Activated T-cell treated with anti-CD3 and anti-CD28 coated beads for 48 hours (primary cell): ENCODE data around the gene ARMC7.
A peak's percentile ranks its signal among the peaks of the same experiment; 100 is the strongest.
"Not testable (repeated sequence)": the region's sequence is repeated elsewhere in the genome, so short reads cannot be mapped to it uniquely, and the experiment has no call there.

Source experiments
- DNase-seq: peaks from one replicate; pipeline ENCODE4 v3.0.0-alpha.2; 2020; ENCODE audit warnings: low read depth

ARMC7 gene

GRCh38 chr17:75102385-75102821 lies 7.4 kb upstream of the ARMC7 start:
- DNase-seq: no peak

- no peak for DNase-seq
These were observed 5.9 kb upstream of the ARMC7 start for GRCh38 chr17:75103601-75104554.

- DNase-seq: no peak
These were observed 4.4 kb upstream of the ARMC7 start for GRCh38 chr17:75105126-75106080.

GRCh38 chr17:75108193-75108592 lies 1.6 kb upstream of the ARMC7 start:
- no peak for DNase-seq

- DNase-seq: no peak
These were observed 743 bp upstream of the ARMC7 start for GRCh38 chr17:75109046-75109406.

- DNase-seq: no peak
These were observed 617 bp downstream of the ARMC7 start for GRCh38 chr17:75110234-75110937.

GRCh38 chr17:75111777-75112335 lies 2.1 kb downstream of the ARMC7 start:
- DNase-seq: no peak

GRCh38 chr17:75113798-75114551 lies 4.2 kb downstream of the ARMC7 start:
- peak; percentile 80 for DNase-seq

- no peak for DNase-seq
These were observed 5.0 kb downstream of the ARMC7 start for GRCh38 chr17:75114552-75115314.

- DNase-seq: no peak
These were observed 5.8 kb downstream of the ARMC7 start for GRCh38 chr17:75115555-75115954.

- no peak for DNase-seq
These were observed 7.0 kb downstream of the ARMC7 start for GRCh38 chr17:75116737-75117136.

GRCh38 chr17:75118307-75118706 lies 8.5 kb downstream of the ARMC7 start:
- DNase-seq: no peak

- DNase-seq: peak; percentile 49
These were observed 14.5 kb downstream of the ARMC7 start for GRCh38 chr17:75124041-75124818.

GRCh38 chr17:75124819-75125162 lies 15.0 kb downstream of the ARMC7 start:
- no peak for DNase-seq

GRCh38 chr17:75125984-75126383 lies 16.2 kb downstream of the ARMC7 start:
- no peak for DNase-seq

GRCh38 chr17:75126954-75127353 lies 17.2 kb downstream of the ARMC7 start:
- no peak for DNase-seq

GRCh38 chr17:75127936-75128335 lies 18.2 kb downstream of the ARMC7 start:
- DNase-seq: not testable (repeated sequence)

GRCh38 chr17:75128694-75129505 lies 19.1 kb downstream of the ARMC7 start:
- DNase-seq: no peak

- DNase-seq: no peak
These were observed 19.8 kb downstream of the ARMC7 start for GRCh38 chr17:75129576-75129975.
